Stimulated activated CD4-positive, alpha-beta T cell treated with anti-CD3 and anti-CD28 coated beads, Interleukin-1b, Interleukin-23, amount 100 ng/mL, for 24 hours (primary cell): Measurements from ENCODE around the gene VPS13D.
"Not testable (repeated sequence)": the region's sequence is repeated elsewhere in the genome, so short reads cannot be mapped to it uniquely, and the experiment has no call there.

Experiments
- DNase-seq, 4 experiments: peaks; one replicate each; pipeline ENCODE4 v3.0.0-alpha.2; 2020; ENCODE audit warnings: low read depth in 4 of 4, low spot score in 1 of 4

Gene VPS13D

GRCh38 chr1:12444329-12444841 lies 214.6 kb downstream of the VPS13D start:
- DNase-seq: no peak

GRCh38 chr1:12445257-12445656 lies 215.4 kb downstream of the VPS13D start:
- DNase-seq: no peak

GRCh38 chr1:12446593-12446992 lies 216.8 kb downstream of the VPS13D start:
- no peak for DNase-seq

- no peak for DNase-seq
Observed at GRCh38 chr1:12447307-12447706, 217.5 kb downstream of the VPS13D start.

- no peak for DNase-seq
Observed at GRCh38 chr1:12447849-12448312, 218.1 kb downstream of the VPS13D start.

- no peak for DNase-seq
Observed at GRCh38 chr1:12448746-12449177, 218.9 kb downstream of the VPS13D start.

- no peak for DNase-seq
Observed at GRCh38 chr1:12450090-12450755, 220.4 kb downstream of the VPS13D start.

GRCh38 chr1:12450756-12451559 lies 221.1 kb downstream of the VPS13D start:
- no peak for DNase-seq

- no peak for DNase-seq
Observed at GRCh38 chr1:12451560-12451900, 221.7 kb downstream of the VPS13D start.

- no peak for DNase-seq
Observed at GRCh38 chr1:12452262-12452661, 222.4 kb downstream of the VPS13D start.

GRCh38 chr1:12453400-12454343 lies 223.8 kb downstream of the VPS13D start:
- DNase-seq: no peak

- no peak for DNase-seq
Observed at GRCh38 chr1:12454406-12455391, 224.9 kb downstream of the VPS13D start.

- DNase-seq: not testable (repeated sequence)
Observed at GRCh38 chr1:12456081-12456480, 226.3 kb downstream of the VPS13D start.

GRCh38 chr1:12456979-12457378 lies 227.1 kb downstream of the VPS13D start:
- DNase-seq: no peak

GRCh38 chr1:12457771-12458170 lies 227.9 kb downstream of the VPS13D start:
- DNase-seq: no peak

GRCh38 chr1:12458571-12458970 lies 228.7 kb downstream of the VPS13D start:
- no peak for DNase-seq

GRCh38 chr1:12460121-12460520 lies 230.3 kb downstream of the VPS13D start:
- no peak for DNase-seq

- DNase-seq: no peak
Observed at GRCh38 chr1:12460911-12461621, 231.2 kb downstream of the VPS13D start.

GRCh38 chr1:12461754-12462153 lies 231.9 kb downstream of the VPS13D start:
- no peak for DNase-seq
